NCI-H748 treated with DMSO at 0.1 percent for 48 hours (cell line): ENCODE data around the gene TMEM174.

Experiments used
- DNase-seq: peaks from one replicate; lab custom pipeline; 2025; lab: John Stamatoyannopoulos, UW

TMEM174 gene

DNA sequence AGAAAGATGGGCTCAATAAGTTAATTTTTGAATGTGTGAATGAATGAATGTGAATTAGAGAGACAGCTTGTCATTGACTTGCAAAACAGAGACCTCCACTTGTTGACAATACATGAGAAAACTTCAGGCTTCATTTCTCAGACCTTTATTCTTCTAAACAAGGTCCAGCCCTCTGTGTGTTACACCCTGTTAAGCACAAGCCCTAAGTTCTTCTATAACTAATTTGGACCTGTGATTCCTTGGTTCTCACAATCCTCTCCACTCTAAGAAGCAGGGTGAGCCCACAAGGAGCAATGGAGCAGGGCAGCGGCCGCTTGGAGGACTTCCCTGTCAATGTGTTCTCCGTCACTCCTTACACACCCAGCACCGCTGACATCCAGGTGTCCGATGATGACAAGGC is at the start of gene TMEM174:
TSS of gene TMEM174 (plus strand) at position 243 of the 400 bp plus-strand sequence. CDS start at position 294, 51 bp downstream.
- DNase-seq: no peak

- no peak for DNase-seq
Measured at GRCh38 chr5:73125289-73125688, 47.7 kb upstream of the TMEM174 start.

DNA sequence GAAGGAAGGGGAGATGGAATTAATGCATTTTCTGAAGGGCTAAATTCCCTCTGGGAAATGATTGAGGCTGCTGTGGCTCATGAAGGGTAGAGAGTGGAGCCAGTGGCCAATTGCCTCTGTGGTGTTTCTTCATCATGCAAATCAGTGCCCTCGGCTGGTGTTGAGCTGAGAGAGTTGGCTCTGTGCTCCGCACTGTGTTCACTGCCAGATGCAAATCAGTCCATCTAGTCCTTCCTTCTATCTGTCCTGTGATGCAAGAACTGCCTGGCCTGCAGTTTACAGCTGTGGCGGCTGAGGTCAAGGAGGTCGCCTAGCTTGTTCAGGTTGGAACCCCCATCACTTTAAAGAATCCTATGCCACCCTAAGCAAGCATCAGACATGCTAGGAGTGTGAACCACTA is 46.6 kb upstream of the TMEM174 start:
- DNase-seq: no peak

GRCh38 chr5:73126957-73127356 is 46.0 kb upstream of the TMEM174 start:
- DNase-seq: no peak

DNA sequence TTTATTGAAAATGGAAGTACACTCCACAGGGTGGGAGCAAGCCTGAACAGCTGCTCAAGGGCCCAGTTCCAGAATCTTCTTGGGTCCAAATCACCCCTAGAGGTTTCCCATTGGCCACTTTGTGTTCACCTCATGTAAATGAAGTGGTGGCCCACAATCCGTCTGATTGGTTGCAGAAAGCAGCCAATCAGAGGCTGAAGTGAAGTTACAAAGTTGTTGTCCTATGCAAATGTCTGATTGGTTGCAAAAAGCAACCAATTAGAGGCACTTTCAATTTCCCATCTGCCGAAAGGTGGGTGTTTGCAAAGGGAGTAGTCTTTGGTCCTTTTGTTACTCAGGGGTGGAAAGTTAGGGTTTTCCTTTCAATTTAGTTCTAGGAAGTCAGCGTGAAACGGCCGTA is 43.9 kb upstream of the TMEM174 start:
- no peak for DNase-seq

DNA sequence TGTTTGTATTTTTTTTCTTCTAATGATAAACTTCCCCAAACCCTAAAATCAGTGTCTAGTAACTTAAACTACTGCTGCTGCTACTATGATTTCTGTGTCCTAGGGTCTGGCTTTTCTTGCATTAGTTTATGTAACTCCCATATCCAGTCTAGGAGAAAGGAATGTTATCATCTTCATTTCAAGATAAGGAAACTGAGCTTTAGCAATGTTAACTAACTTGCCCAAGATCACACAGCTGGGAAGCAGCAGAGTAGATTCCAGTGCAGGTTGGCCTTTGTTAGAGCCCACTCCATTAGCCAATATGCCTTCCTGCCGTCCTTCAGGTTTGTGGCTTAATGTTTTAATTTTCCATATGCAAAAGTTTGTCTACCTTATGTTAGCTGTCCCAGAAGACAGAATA is 42.2 kb upstream of the TMEM174 start:
- DNase-seq: no peak

GRCh38 chr5:73131711-73132425 is 41.1 kb upstream of the TMEM174 start:
- no peak for DNase-seq

DNA sequence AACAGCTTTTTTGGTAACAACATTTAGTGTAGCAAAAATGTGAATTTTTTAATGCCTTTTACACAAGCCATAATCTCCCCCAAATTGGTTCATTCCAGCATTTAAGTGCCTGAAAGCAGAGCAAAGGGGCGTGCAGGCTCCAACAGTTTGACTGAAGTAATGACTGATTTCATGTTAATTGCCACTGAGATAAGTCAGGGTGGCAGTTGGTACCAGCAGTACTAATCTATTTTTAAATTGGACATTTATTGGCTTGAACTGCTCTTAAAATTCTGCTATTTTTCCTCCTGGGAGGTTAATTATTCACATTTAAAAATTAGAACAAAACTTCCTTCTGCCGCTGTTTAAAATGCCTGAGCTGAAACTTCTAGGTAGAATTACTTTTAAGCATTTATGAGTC is 40.2 kb upstream of the TMEM174 start:
- no peak for DNase-seq

- no peak for DNase-seq
Measured at GRCh38 chr5:73135021-73135420, 38.0 kb upstream of the TMEM174 start.

GRCh38 chr5:73135429-73136054 is 37.5 kb upstream of the TMEM174 start:
- peak; percentile 4 for DNase-seq

DNA sequence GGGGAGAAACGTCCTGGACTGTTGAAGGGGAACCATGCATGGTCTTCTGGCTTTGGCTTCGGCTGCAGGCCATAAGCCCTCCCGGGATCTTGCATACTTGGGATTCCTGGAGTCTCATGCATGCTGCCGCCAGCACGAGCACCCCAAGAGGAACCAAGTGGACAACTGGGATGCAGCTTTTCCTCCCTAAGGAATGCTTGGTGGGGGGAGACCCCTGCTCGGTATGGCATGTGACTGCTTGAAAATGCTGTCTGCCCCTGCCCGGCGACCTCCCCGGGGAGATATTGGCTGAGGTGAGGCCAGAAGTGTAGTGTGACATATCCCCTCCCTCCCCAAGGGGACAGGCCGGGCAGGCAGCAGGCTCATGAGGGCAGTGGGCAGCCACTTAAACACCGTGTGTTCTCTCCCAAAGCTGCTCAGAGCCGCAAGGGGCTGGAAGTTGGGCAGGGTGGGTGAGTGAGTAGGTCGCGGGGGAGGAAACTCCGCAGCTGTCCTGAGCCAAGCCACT is 36.9 kb upstream of the TMEM174 start:
- DNase-seq: no peak

- no peak for DNase-seq
Measured at GRCh38 chr5:73137563-73138530, 35.1 kb upstream of the TMEM174 start.

GRCh38 chr5:73139485-73139884 is 33.5 kb upstream of the TMEM174 start:
- no peak for DNase-seq

GRCh38 chr5:73140801-73141200 is 32.2 kb upstream of the TMEM174 start:
- no peak for DNase-seq

DNA sequence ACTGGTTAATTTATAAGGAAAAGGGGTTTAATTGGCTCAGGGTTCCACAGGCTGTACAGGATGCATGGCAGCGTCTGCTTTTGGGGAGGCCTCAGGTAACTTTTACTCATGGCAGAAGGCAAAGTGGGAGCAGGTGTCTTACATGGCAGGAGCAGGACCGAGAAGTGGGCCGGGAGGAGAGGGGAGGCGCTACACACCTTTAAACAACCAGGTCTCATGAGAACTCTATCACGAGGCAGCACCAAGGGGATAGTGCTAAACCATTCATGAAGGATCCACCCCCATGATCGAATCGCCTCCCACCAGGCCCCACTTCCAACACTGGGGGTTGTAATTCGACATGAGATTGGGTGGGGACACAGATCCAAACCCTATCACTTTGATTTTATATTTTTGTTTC is 31.0 kb upstream of the TMEM174 start:
- no peak for DNase-seq

DNA sequence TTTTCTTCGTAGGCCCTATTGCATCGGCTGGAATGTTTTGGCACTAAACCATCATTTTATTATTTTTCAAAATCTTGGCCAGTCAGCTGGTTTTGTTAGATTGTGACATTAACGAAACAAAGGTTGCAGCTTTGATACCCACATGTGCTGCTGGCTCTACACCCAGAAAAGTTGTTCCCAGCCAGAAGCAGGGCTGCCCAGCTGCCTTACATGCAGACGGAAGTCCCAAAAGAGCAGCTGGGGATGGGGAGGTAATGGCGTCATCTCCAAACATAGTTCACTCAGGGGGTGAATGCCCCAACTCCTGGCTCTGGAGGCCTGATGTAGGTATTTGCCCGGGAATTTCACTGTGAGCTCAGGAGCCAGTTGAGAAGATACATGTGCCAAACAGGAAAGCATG is 29.3 kb upstream of the TMEM174 start:
- no peak for DNase-seq

DNA sequence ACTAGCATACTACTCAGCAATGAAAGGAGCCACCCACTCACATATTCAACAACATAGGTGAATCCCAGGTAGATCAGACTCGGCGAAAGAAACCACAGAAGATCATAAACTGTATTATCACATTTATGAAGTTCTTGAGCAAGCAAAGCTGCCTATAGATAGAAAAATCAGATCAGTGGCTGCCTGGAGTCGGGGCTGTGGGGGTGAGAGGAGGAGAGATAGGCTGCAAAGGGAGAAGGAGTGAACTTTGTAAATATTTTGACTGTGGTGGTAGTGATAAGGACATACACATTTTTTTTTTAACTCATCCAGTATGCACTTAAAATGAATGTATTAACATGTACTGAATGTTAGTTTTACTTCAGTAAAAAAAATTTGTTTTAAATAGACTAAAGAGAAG is 23.5 kb upstream of the TMEM174 start:
- no peak for DNase-seq

DNA sequence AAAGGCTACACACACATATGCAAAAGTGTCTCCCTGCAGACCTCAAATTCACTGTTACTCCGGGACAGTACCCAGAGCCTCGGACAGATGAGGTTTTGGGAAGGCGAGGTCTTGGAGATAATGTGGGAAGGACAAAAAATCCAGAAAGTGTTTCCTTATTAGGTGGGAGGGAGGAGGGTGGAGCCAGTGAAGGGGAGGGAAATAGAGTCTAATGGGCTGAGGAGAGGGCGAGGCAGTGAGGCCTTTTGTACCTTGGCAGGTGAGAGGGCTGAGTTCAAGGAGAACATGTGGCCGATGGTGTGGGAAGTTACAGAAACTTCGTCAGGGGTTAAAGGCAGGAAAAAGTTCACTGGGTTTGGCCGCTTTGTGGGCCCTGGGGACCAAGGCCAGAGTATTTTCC is 22.1 kb upstream of the TMEM174 start:
- DNase-seq: no peak

GRCh38 chr5:73151766-73152410 is 21.1 kb upstream of the TMEM174 start:
- DNase-seq: no peak

DNA sequence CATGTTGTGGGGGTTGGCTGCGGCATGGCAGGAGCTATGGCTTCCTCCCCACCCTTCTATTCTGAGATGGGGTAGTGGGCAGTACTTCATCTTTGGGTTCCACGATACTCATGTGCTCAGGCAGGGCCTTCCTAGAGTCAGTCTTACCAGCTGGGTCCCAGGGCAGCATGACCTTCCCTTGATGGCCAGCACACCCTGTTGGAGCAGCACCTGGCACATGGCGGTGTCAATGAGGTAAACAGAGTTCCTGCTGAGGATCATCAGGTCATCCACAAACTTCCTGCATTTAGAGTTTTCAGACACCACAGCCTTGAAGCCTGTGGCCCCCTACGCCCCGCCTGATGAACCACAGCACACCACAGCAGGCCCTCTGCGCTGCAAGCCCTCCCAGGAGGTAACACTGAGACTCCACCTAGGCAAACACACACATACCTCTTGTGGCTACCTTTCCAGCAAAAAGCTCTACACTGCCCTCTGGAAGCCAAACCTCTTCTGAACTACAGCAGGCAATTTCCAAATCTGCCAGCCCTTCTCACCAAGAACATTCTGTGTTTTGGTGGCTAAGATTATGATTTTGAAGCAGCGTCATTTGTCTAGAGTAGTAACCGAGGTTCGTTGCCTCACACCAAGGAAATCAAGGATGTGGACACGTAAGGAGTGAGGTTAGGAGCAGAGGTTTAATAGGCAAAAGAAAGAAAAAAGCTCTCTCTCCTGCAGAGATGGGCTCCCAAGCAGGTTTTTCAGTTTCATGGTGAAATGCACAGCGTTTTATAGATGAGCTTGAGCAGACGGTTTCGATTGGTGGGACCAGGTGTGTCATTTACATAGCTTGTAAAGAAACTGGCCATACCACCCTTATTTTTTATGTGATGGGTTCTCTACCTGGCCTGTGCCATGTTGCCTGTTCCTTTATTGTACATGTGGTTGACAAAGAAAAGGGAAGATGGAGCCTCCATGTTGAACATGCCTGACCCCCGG is 20.3 kb upstream of the TMEM174 start:
- DNase-seq: peak; percentile 13

- no peak for DNase-seq
Measured at GRCh38 chr5:73153513-73153912, 19.5 kb upstream of the TMEM174 start.
